Measurements from ENCODE around the gene UCN2.

GRCh38 chr3:48588230-48588629 lies 24.6 kb upstream of the UCN2 start:
- TF ChIP-seq CTCF (IDR thresholded peaks at IDR 0.05): no peak
- no peak for TF ChIP-seq REST (IDR thresholded peaks at IDR 0.05; ENCODE audit: insufficient read depth in 1 of 2, low read depth in 2 of 2, low read length in 1 of 2)
- no peak for TF ChIP-seq POLR2AphosphoS5 (IDR thresholded peaks at IDR 0.05; ENCODE audit: low read depth, low read length)
